Measurements from ENCODE around the gene KLRC3.

- TF ChIP-seq CTCF (IDR thresholded peaks at IDR 0.05) (no peak), REST (IDR thresholded peaks at IDR 0.05; ENCODE audit: insufficient read depth in 1 of 2, low read depth in 2 of 2, low read length in 1 of 2) (no peak), POLR2AphosphoS5 (IDR thresholded peaks at IDR 0.05; ENCODE audit: low read depth, low read length) (no peak)
Observed at GRCh38 chr12:10381928-10382628, 38.3 kb downstream of the KLRC3 start.

Data from Panc1 (cell line).